Erythroblast (primary cell): ENCODE data around the gene KIF15.

Experiments used
- GATA1 ChIP-seq: IDR thresholded peaks from 2 replicates; pipeline ENCODE4 v1.6.1; 2011; ENCODE audit warnings: low read depth, mild to moderate bottlenecking, control low read depth, low read length, moderate library complexity
- POLR2A ChIP-seq: IDR thresholded peaks from 2 replicates; pipeline ENCODE4 v1.6.1; 2011; ENCODE audit warnings: mild to moderate bottlenecking, low read length

DNA sequence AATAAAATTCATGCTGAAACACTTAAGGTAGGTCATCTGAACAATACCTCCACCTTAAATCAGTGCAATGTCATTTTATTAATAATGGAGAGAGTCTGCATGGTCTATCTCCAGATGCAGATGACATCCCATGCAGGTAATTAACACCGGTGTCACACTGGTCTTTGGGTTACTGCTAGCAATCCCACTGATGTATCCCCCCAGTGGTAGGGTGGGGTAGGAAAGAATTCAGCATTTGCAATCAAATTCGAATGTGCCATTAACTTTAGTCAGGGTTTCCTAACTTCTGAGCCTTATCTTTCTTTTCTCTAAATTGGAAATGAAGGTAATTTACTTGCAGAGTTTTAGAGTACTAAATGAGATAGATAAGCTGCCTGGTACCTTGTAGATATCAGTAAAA is 44.4 kb downstream of the KIF15 start:
- TF ChIP-seq POLR2A: no peak
- no peak for TF ChIP-seq GATA1
